Measurements from ENCODE around the gene HDAC9. TPM values are rescaled to one million over a fixed set of nuclear protein-coding genes. Genes with fewer than 3 reads are reported as not detected.

Gene HDAC9
- total RNA-seq, 4 donors from 2014 or later, result 10.3 to 48.4 (median 12.2) TPM

DNA sequence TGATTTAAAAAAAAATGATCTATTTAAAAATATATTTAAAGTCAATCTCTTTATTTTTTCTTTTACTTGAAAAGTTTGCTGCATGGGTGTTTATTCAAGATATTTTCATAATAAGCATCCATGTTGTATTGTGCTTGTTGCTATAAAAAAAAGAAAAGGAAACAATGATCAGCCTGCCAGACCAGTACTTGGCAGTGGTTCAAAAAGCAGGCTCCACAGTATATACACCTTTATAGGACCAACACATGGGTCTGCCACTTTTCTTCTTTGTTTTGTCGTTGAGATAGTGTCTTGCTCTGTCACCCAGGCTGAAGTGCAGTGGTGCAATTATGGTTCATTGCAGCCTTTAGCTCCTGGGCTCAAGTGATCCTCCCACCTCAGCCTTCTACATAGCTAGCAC is 393.9 kb downstream of the HDAC9 start:
- H3K9me3 ChIP-seq, result no peaks in the 10 kb centered on the region
- DNase-seq (ENCODE audit: low spot score in 2 of 2), result no peak
- peaks cover 0 to 7% (median 0%) of the 10 kb centered on the region in 4 donors for H3K4me1 ChIP-seq
- WGBS, 2 donors, result 50 to 59% methylated on average over 1 of the region's 1 CpG
- no peaks in the 10 kb centered on the region for H3K27me3 ChIP-seq
- no peaks in the 10 kb centered on the region for H3K36me3 ChIP-seq
- no peak overlapping the region for H3K4me3 ChIP-seq
- no peak overlapping the region for H3K27ac ChIP-seq
- no peak for TF ChIP-seq CTCF (IDR thresholded peaks at IDR 0.05)
- no peak for TF ChIP-seq EP300 (IDR thresholded peaks at IDR 0.05)
- no peak for TF ChIP-seq POLR2A (IDR thresholded peaks at IDR 0.05)

DNA sequence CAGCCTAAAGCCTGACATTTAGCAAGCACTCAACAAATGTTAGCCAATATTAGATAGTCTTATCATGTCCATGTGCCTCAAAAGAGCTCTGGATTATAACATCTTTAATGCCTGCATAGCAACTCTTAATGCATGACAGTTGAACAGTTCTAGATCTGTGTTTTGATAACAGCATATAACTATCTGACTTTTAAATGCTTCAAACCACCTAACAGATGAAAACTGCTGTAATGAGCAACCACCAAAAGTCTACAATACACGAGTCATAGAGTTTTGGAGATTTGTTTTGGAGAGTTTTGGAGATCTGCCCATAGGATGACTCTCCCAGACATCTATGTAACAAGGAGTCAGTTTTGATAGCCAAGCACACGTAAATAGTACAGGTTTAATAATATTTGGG is 394.6 kb downstream of the HDAC9 start:
- H3K36me3 ChIP-seq, result no peaks in the 10 kb centered on the region
- no peaks in the 10 kb centered on the region for H3K9me3 ChIP-seq
- no peak overlapping the region for H3K4me3 ChIP-seq
- WGBS, 2 donors, result 41 to 65% methylated on average over 2 of the region's 2 CpGs
- peaks cover 0 to 7% (median 0%) of the 10 kb centered on the region in 4 donors for H3K4me1 ChIP-seq
- no peaks in the 10 kb centered on the region for H3K27me3 ChIP-seq
- no peak overlapping the region for H3K27ac ChIP-seq
- no peak for TF ChIP-seq CTCF (IDR thresholded peaks at IDR 0.05)
- TF ChIP-seq EP300 (IDR thresholded peaks at IDR 0.05), result no peak
- no peak for DNase-seq (ENCODE audit: low spot score in 2 of 2)

DNA sequence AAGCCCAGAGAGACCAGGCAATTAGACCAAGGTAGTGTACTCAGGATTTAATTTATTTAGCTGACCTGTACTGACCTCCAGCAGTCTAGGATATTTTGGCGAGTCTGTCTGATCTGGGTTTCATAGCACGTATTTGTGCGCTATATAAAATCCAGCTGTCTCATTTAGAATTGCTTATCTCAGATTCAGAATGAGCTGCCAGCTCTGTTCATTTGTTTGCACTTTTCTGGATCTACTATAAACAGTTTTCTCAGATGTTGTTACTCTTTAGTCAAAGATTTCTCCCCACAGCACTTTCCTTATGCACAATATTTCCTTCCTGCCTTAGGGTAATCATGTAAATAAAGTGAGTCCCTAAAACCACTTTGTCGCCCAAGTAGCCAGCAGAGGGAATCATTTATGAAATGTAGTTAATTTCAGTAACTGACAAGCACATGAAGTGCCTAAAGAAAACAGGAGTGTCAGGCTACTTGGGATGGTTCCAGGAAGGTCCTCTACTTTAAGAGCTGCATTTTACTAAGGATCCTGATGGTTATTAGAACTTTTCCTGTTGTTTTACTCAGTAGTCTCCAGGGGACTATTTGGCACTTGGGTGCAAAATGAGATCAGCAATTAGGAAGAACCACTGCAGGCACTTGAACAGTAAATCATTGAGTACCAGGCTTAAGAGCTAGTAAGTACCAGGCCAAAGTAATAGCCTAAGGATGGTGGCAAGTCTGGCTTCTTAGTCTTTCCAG is 395.5 kb downstream of the HDAC9 start:
- H3K9me3 ChIP-seq, result no peaks in the 10 kb centered on the region
- WGBS, 2 donors, result 70 to 73% methylated on average over 4 of the region's 4 CpGs
- TF ChIP-seq EP300 (IDR thresholded peaks at IDR 0.05) (no peak), POLR2A (IDR thresholded peaks at IDR 0.05) (no peak), CTCF (IDR thresholded peaks at IDR 0.05) (no peak)
- H3K36me3 ChIP-seq, result no peaks in the 10 kb centered on the region
- H3K27ac ChIP-seq, result no peak overlapping the region
- DNase-seq (ENCODE audit: low spot score in 2 of 2), result no peak
- H3K27me3 ChIP-seq, result no peaks in the 10 kb centered on the region
- H3K4me1 ChIP-seq, result peaks cover 0 to 12% (median 0%) of the 10 kb centered on the region in 4 donors
- H3K4me3 ChIP-seq, result no peak overlapping the region

DNA sequence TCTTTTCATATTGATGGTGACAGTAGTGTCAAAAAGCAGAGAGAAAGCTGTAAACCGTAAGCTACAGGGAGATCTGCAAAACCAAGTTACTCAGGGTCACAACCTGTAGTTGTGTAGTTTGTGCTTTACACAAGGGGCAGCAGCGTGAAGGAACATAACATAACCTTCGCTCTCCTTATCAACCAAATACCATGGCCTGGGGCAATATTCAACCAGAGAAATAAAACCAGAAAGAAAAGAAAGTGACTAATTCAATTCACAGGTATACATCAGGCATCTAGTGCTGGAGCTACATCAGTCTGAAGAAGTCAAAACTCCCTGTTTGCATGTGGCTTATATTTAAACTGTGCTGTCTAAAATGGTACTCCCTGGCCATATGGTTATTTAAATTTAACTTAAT is 397.6 kb downstream of the HDAC9 start:
- 82 to 88% methylated on average over 3 of the region's 3 CpGs for WGBS, 2 donors
- DNase-seq (ENCODE audit: low spot score in 2 of 2), result no peak
- Histone ChIP-seq H3K27ac (no peak overlapping the region), H3K4me1 (peaks cover 0 to 12% (median 0%) of the 10 kb centered on the region in 4 donors), H3K36me3 (no peaks in the 10 kb centered on the region), H3K27me3 (no peaks in the 10 kb centered on the region), H3K9me3 (no peaks in the 10 kb centered on the region), H3K4me3 (no peak overlapping the region)
- no peak for TF ChIP-seq POLR2A (IDR thresholded peaks at IDR 0.05)
- no peak for TF ChIP-seq CTCF (IDR thresholded peaks at IDR 0.05)
- no peak for TF ChIP-seq EP300 (IDR thresholded peaks at IDR 0.05)

- DNase-seq (ENCODE audit: low spot score in 2 of 2), result no peak
- Histone ChIP-seq H3K27ac (no peak overlapping the region), H3K4me3 (no peak overlapping the region), H3K9me3 (no peaks in the 10 kb centered on the region), H3K27me3 (no peaks in the 10 kb centered on the region), H3K4me1 (peaks cover 0 to 12% (median 0%) of the 10 kb centered on the region in 4 donors), H3K36me3 (no peaks in the 10 kb centered on the region)
- 85 to 96% methylated on average over 3 of the region's 3 CpGs for WGBS, 2 donors
- TF ChIP-seq EP300 (IDR thresholded peaks at IDR 0.05), result no peak
- TF ChIP-seq POLR2A (IDR thresholded peaks at IDR 0.05), result no peak
- no peak for TF ChIP-seq CTCF (IDR thresholded peaks at IDR 0.05)
Observed at GRCh38 chr7:18894155-18894554, 398.6 kb downstream of the HDAC9 start.
